Progenitor cell of endocrine pancreas (in vitro differentiated cells): Measurements from ENCODE around the gene SUPT20HL2. TPM values are rescaled to one million over a fixed set of nuclear protein-coding genes. Genes with fewer than 3 reads are reported as not detected.

Experiments used
- DNase-seq: peaks from one replicate; pipeline ENCODE4 v3.0.0; 2021; ENCODE audit warnings: low spot score; ENCODE audit not compliant: unreplicated experiment
- H3K27ac Mint-ChIP-seq: 2 replicates; pipeline ENCODE4 v1.8.0; 2021; ENCODE audit warnings: mild to moderate bottlenecking, moderate library complexity, mixed read lengths
- H3K27me3 Mint-ChIP-seq: 2 replicates; pipeline ENCODE4 v1.8.0; 2021; ENCODE audit warnings: mixed read lengths
- H3K36me3 Mint-ChIP-seq: 2 replicates; pipeline ENCODE4 v1.8.0; 2022; ENCODE audit warnings: mixed read lengths; ENCODE audit not compliant: insufficient read depth
- H3K4me1 Mint-ChIP-seq: 2 replicates; pipeline ENCODE4 v1.8.0; 2021; ENCODE audit warnings: low read depth, mixed read lengths
- H3K4me3 Mint-ChIP-seq: 2 replicates; pipeline ENCODE4 v1.8.0; 2021; ENCODE audit warnings: low read depth, mild to moderate bottlenecking, moderate library complexity, mixed read lengths
- H3K9me3 Mint-ChIP-seq: 2 replicates; pipeline ENCODE4 v1.8.0; 2021; ENCODE audit warnings: low read depth, mixed read lengths
- total RNA-seq: library from RNA; stranded (reverse); gene quantifications from 2 replicates; pipeline ENCODE4 v1.2.1, GENCODE V29; 2021
- TF ChIP-seq, protein P1 (sequence below): fragments of 200-600 bp; sonication (generic); IDR thresholded peaks from one replicate; pipeline ENCODE4 v1.5.0; 2021; ENCODE audit warnings: antibody characterized with exemption, mild to moderate bottlenecking; ENCODE audit not compliant: unreplicated experiment

The SUPT20HL2 gene
- total RNA-seq, 1 donor from 2014 or later: not detected

- Mint-ChIP-seq H3K36me3 (no peaks in the 10 kb centered on the region), H3K9me3 (no peaks in the 10 kb centered on the region), H3K27ac (peak overlapping the region; percentile 92), H3K27me3 (no peaks in the 10 kb centered on the region), H3K4me1 (peaks cover 10% of the 10 kb centered on the region), H3K4me3 (peak overlapping the region; percentile 39)
- TF ChIP-seq, protein P1, sequence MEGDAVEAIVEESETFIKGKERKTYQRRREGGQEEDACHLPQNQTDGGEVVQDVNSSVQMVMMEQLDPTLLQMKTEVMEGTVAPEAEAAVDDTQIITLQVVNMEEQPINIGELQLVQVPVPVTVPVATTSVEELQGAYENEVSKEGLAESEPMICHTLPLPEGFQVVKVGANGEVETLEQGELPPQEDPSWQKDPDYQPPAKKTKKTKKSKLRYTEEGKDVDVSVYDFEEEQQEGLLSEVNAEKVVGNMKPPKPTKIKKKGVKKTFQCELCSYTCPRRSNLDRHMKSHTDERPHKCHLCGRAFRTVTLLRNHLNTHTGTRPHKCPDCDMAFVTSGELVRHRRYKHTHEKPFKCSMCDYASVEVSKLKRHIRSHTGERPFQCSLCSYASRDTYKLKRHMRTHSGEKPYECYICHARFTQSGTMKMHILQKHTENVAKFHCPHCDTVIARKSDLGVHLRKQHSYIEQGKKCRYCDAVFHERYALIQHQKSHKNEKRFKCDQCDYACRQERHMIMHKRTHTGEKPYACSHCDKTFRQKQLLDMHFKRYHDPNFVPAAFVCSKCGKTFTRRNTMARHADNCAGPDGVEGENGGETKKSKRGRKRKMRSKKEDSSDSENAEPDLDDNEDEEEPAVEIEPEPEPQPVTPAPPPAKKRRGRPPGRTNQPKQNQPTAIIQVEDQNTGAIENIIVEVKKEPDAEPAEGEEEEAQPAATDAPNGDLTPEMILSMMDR: no peak
- no peak for DNase-seq
These were observed 34.0 kb upstream of the SUPT20HL2 start for GRCh38 chrX:24347881-24348280.

DNA sequence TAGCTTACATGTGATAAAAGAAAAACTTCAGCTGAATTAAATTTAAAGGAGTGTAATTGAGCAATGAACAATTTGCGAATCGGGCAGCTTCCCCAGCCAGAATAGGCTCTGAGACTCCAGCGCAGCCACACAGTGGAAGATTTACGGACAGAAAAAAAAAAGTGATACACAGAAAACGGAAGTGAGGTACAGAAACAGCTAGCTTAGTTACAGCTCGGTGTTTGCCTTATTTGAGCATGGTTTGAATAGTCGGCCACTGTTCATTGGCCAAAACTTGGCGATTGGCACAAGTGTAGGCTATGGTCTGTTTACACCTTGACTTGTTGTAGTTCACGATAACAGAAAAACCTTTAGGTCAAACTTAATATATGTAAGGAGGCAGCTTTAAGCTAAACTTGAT, 29.9 kb upstream of the SUPT20HL2 start:
- no peaks in the 10 kb centered on the region for H3K9me3 Mint-ChIP-seq
- H3K27ac Mint-ChIP-seq: no peak overlapping the region
- H3K4me3 Mint-ChIP-seq: no peak overlapping the region
- DNase-seq: no peak
- no peaks in the 10 kb centered on the region for H3K27me3 Mint-ChIP-seq
- H3K4me1 Mint-ChIP-seq: peaks cover 10% of the 10 kb centered on the region
- H3K36me3 Mint-ChIP-seq: no peaks in the 10 kb centered on the region
- TF ChIP-seq, protein P1: no peak

DNA sequence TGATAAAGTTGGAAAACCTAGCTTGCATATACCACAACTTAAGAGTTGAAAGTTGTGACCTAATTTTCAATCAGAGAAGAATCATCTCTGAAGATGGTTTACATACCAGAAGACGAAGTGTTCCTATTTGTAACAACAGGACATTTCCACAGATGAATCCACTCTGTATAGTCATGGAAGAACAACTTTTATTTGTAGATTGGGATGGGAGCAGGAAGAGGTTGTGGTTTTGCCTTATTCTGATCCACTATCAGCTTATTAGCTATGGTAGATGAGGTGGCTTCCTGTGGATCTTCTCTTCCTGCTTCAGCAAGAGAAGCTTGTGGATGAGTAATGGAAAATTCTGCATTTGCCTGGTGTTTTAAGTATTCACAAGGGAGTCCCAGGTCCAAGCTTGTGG, 27.9 kb upstream of the SUPT20HL2 start:
- H3K4me1 Mint-ChIP-seq: no peaks in the 10 kb centered on the region
- no peak overlapping the region for H3K27ac Mint-ChIP-seq
- H3K9me3 Mint-ChIP-seq: no peaks in the 10 kb centered on the region
- no peak for DNase-seq
- H3K36me3 Mint-ChIP-seq: no peaks in the 10 kb centered on the region
- H3K27me3 Mint-ChIP-seq: no peaks in the 10 kb centered on the region
- TF ChIP-seq, protein P1: no peak
- H3K4me3 Mint-ChIP-seq: no peak overlapping the region

- TF ChIP-seq, protein P1: no peak
- no peaks in the 10 kb centered on the region for H3K4me1 Mint-ChIP-seq
- no peak overlapping the region for H3K27ac Mint-ChIP-seq
- no peaks in the 10 kb centered on the region for H3K9me3 Mint-ChIP-seq
- H3K27me3 Mint-ChIP-seq: no peaks in the 10 kb centered on the region
- DNase-seq: no peak
- no peak overlapping the region for H3K4me3 Mint-ChIP-seq
- no peaks in the 10 kb centered on the region for H3K36me3 Mint-ChIP-seq
These were observed 26.6 kb upstream of the SUPT20HL2 start for GRCh38 chrX:24340501-24340900.

GRCh38 chrX:24339911-24340310, 26.0 kb upstream of the SUPT20HL2 start:
- TF ChIP-seq, protein P1: no peak
- H3K27me3 Mint-ChIP-seq: no peaks in the 10 kb centered on the region
- no peaks in the 10 kb centered on the region for H3K4me1 Mint-ChIP-seq
- DNase-seq: no peak
- H3K36me3 Mint-ChIP-seq: no peaks in the 10 kb centered on the region
- no peaks in the 10 kb centered on the region for H3K9me3 Mint-ChIP-seq
- no peak overlapping the region for H3K4me3 Mint-ChIP-seq
- H3K27ac Mint-ChIP-seq: no peak overlapping the region

DNA sequence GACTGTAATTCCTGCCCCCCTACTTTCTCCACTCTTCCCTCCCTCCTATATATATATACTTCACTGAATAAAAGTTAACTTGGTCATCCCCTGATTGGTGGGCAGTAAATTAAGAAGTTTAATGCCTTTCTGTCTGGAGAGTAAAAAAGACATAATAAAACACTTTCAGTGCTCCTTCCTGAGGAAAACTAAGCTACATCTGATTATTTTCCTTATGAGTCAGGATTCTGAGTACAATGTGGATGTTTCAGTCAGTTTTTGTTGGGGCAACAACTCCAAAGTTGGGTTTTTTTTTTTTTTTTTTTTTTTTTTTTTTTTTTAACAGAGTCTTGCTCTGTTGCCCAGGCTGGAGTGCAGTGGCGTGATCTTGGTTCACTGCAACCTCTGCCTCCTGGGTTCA, 22.0 kb upstream of the SUPT20HL2 start:
- peaks cover 2% of the 10 kb centered on the region for H3K9me3 Mint-ChIP-seq
- H3K4me3 Mint-ChIP-seq: no peak overlapping the region
- DNase-seq: no peak
- H3K4me1 Mint-ChIP-seq: no peaks in the 10 kb centered on the region
- H3K27me3 Mint-ChIP-seq: no peaks in the 10 kb centered on the region
- H3K36me3 Mint-ChIP-seq: no peaks in the 10 kb centered on the region
- TF ChIP-seq, protein P1: no peak
- H3K27ac Mint-ChIP-seq: no peak overlapping the region
